ENCODE data around the gene FJX1.

Gene FJX1

DNA sequence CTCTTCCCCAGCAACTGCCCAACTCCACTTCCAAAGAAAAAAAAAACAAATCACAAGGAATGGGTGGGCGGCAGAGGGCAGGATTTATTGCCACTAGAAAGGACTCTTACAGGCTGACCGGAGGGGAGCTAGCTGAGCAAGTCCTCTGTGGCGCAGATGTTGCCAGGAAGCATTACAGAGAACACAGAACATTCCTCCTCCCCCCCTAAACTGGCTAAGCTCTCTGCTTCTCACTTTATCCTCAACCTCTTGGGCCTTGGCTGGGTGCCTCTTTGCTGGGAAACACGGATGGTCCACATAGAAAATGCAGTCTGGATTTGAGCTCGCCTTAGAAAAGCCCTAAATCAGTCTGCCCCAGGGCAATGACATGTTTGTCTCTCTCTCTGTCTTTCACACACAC, 12.6 kb upstream of the FJX1 start:
- DNase-seq (ENCODE audit: low spot score): no peak
- TF ChIP-seq, protein P1, sequence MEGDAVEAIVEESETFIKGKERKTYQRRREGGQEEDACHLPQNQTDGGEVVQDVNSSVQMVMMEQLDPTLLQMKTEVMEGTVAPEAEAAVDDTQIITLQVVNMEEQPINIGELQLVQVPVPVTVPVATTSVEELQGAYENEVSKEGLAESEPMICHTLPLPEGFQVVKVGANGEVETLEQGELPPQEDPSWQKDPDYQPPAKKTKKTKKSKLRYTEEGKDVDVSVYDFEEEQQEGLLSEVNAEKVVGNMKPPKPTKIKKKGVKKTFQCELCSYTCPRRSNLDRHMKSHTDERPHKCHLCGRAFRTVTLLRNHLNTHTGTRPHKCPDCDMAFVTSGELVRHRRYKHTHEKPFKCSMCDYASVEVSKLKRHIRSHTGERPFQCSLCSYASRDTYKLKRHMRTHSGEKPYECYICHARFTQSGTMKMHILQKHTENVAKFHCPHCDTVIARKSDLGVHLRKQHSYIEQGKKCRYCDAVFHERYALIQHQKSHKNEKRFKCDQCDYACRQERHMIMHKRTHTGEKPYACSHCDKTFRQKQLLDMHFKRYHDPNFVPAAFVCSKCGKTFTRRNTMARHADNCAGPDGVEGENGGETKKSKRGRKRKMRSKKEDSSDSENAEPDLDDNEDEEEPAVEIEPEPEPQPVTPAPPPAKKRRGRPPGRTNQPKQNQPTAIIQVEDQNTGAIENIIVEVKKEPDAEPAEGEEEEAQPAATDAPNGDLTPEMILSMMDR (IDR thresholded peaks at IDR 0.05; ENCODE audit: extremely low read depth, missing control alignments): no peak

DNA sequence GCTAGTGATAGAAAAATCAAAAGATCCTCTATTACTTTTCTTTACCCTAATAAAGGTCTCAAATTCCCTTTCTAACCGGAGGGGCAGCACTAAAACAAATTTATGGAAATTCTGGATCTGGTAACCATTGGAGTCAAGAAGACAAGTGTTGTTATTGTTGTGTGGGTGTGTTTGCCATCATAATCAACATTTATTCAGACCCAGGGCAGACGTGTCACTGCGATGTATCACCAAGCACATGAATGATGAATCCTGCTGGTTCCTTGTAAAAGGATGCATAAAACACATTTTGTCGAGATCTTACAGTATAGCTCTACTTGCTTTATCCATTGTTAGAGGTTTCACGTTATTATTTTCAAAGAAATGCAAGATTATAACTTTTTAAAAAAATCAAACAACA, 12.1 kb upstream of the FJX1 start:
- no peak for DNase-seq (ENCODE audit: low spot score)
- TF ChIP-seq, protein P1 (IDR thresholded peaks at IDR 0.05; ENCODE audit: extremely low read depth, missing control alignments): no peak

DNA sequence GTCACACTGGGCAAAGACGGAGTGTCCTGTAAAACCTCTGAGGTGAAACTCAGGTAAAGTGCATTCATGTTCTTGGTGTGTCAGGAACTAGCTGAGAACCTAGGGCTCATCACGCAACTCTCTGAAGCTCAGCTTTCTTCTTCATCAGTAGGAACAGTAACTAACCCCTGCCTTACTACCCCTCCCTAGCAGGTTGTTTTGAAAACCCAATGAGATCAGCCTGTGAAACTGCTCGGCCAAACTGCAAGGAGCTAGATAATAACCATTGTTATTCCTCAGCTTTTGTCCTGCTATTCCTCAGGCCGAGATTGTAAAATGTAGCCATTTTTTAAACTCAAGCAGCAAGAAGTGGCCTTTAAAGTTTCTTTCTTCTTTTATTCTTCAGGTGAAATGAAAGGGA, 9.8 kb upstream of the FJX1 start:
- no peak for DNase-seq (ENCODE audit: low spot score)
- TF ChIP-seq, protein P1 (IDR thresholded peaks at IDR 0.05; ENCODE audit: extremely low read depth, missing control alignments): no peak

DNA sequence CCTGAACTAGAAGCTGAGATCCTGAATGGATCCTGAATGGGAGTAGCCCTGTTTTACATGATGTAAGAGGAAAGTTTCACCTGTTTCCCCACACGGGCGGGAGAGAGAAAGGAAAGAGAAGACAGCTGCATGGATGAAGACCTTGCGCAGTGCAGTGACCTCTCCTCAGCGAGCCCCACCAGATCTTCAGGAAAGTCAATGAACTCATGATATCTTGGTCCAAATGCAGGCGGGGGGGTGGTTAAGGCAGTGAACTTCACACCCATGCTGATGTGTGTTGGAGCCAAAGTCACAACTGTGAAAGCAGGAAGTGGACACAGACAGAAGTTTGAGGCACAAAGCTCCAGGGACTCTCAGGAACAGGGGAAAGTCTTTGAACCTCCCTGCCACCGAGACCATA, 8.6 kb upstream of the FJX1 start:
- TF ChIP-seq, protein P1 (IDR thresholded peaks at IDR 0.05; ENCODE audit: extremely low read depth, missing control alignments): no peak
- no peak for DNase-seq (ENCODE audit: low spot score)

DNA sequence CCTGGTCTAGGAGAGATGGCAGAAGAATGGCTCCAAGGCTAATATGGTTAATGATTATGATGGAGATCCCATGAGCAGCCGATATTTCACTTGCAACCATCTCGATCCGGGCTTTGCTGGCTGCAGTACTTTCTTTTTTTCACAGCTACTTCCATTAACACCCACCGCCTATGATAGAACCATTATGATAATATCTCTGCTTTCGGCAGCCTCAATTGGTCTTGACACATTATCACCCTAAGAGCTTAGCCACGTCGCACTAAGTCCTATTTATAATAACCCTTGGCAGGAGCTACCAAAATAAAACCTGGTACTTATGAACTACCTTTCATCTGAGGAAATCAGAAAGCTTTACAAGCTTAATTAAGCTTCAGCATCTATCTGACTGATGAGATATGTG, 7.6 kb upstream of the FJX1 start:
- TF ChIP-seq, protein P1 (IDR thresholded peaks at IDR 0.05; ENCODE audit: extremely low read depth, missing control alignments): no peak
- DNase-seq (ENCODE audit: low spot score): no peak

DNA sequence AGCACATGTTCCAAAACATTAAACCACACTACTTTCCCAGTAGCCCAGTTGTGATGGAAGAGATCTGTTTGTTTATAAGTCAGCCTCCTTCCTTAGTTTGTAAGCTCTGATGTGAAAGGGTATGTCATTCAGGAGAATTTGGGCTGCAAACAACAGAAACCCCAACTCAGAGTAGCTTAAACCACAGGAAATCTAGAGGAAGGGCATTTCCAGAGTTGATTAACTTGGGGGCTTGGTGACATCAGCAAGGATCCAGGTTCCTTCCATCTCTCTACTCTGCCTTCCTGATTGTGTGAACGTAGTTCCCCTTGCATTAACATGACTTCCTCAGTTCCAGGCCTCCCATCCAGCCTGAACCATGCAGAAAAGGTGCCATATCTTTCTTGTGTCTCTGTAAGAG, 6.5 kb upstream of the FJX1 start:
- TF ChIP-seq, protein P1 (IDR thresholded peaks at IDR 0.05; ENCODE audit: extremely low read depth, missing control alignments): no peak
- DNase-seq (ENCODE audit: low spot score): no peak

DNA sequence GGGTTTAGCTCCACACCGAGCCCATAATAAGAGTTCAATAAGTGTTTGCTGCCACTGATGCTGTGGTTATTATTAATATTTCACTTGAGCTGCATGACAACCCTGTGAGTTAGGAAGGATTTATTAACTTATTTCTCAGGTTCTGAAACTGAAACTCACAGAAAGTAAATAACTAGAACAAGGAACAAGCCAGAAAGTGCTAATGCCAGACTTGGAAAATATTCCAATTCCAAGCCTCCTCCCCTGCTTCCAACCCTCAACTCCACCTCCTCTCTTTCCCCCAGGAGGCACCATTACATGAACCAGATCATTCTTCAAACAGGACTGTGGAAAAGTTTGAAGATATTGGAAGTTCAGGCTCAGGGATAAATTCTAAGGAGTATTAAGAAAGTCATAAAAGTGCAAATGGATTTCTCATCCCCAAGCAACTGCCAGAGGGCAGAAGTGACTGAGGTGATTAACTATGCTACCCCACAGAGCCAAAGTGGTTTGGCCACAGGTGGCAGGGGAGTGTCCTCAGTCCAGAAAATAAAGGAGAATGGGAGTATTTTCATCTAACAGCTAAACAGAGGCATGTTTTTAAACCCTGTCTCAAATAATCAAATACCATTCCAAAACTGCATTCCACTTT, 3.2 kb upstream of the FJX1 start:
- no peak for DNase-seq (ENCODE audit: low spot score)
- TF ChIP-seq, protein P1 (IDR thresholded peaks at IDR 0.05; ENCODE audit: extremely low read depth, missing control alignments): no peak
